ENCODE measurements around the gene KCTD1.

DNA sequence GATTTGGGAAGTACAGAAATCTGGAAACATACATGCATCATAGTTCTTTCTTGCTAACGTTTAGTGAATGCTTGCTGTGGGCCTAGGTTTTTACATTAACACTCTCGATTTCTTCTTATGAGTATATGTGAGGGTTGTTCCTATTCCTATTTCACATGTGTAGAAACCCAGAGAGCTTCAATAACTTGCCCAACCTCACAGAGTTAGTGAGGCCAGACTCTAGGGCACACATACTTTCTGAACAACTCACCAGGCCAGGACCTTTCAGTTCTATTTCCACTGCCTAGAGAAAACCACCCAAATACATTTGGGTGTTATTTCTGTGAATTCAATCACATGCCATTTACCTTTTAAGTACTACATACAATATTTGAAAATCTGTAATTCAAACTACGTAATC, 8.2 kb upstream of the KCTD1 start:
- TF ChIP-seq, protein P1, sequence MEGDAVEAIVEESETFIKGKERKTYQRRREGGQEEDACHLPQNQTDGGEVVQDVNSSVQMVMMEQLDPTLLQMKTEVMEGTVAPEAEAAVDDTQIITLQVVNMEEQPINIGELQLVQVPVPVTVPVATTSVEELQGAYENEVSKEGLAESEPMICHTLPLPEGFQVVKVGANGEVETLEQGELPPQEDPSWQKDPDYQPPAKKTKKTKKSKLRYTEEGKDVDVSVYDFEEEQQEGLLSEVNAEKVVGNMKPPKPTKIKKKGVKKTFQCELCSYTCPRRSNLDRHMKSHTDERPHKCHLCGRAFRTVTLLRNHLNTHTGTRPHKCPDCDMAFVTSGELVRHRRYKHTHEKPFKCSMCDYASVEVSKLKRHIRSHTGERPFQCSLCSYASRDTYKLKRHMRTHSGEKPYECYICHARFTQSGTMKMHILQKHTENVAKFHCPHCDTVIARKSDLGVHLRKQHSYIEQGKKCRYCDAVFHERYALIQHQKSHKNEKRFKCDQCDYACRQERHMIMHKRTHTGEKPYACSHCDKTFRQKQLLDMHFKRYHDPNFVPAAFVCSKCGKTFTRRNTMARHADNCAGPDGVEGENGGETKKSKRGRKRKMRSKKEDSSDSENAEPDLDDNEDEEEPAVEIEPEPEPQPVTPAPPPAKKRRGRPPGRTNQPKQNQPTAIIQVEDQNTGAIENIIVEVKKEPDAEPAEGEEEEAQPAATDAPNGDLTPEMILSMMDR (IDR thresholded peaks at IDR 0.05) = no peak
- TF ChIP-seq ZFX (IDR thresholded peaks at IDR 0.05; ENCODE audit: borderline replicate concordance) = no peak
